HepG2 (cell line): ENCODE measurements around the gene IST1. TPM values are rescaled to one million over a fixed set of nuclear protein-coding genes. Genes with fewer than 3 reads are reported as not detected.

Source experiments
- ADNP ChIP-seq: sonication (generic); formaldehyde crosslinking; IDR thresholded peaks from 2 replicates; pipeline ENCODE4 v1.4.0; 2020; ENCODE audit warnings: missing genetic modification reagents
- AHDC1 ChIP-seq: sonication (generic); formaldehyde crosslinking; IDR thresholded peaks from 2 replicates; pipeline ENCODE4 v1.5.1; 2020; ENCODE audit warnings: mild to moderate bottlenecking, missing genetic modification reagents, borderline replicate concordance
- BCL3 ChIP-seq: sonication (generic); formaldehyde crosslinking; IDR thresholded peaks from 2 replicates; pipeline ENCODE4 v1.5.1; 2020; ENCODE audit warnings: mild to moderate bottlenecking, missing genetic modification reagents, moderate library complexity
- DPF2 ChIP-seq: sonication (generic); formaldehyde crosslinking; IDR thresholded peaks from 2 replicates; pipeline ENCODE4 v1.4.0; 2020; ENCODE audit warnings: mild to moderate bottlenecking, low read depth, missing genetic modification reagents, borderline replicate concordance
- FOSL2 ChIP-seq: sonication (generic); formaldehyde crosslinking; IDR thresholded peaks from 2 replicates; pipeline ENCODE4 v1.4.0; 2020; ENCODE audit warnings: missing genetic modification reagents
- HNF4A ChIP-seq: sonication (generic); formaldehyde crosslinking; IDR thresholded peaks from 2 replicates; pipeline ENCODE4 v1.4.0; 2020; ENCODE audit warnings: missing genetic modification reagents
- MEF2D ChIP-seq: sonication (generic); formaldehyde crosslinking; IDR thresholded peaks from 2 replicates; pipeline ENCODE4 v1.5.1; 2020; ENCODE audit warnings: mild to moderate bottlenecking, missing genetic modification reagents
- SNAI1 ChIP-seq: sonication (generic); formaldehyde crosslinking; IDR thresholded peaks from 2 replicates; pipeline ENCODE4 v1.5.0; 2020; ENCODE audit warnings: mild to moderate bottlenecking, missing genetic modification reagents, borderline replicate concordance
- SRF ChIP-seq: IDR thresholded peaks from 2 replicates; pipeline ENCODE4 v1.6.1; 2011; ENCODE audit warnings: mild to moderate bottlenecking, low read depth, low read length, moderate library complexity
- TCF12 ChIP-seq, 2 experiments: fragments of 450-650 bp in 1 of 2; sonication (generic) in 1 of 2; formaldehyde crosslinking in 1 of 2; IDR thresholded peaks; 2 replicates each; pipeline versions ENCODE4 v1.6.1 to v1.8.0; 2017 to 2022; ENCODE audit warnings: antibody characterized with exemption in 1 of 2, mild to moderate bottlenecking in 1 of 2, missing genetic modification reagents in 1 of 2, moderate library complexity in 1 of 2
- TCF7 ChIP-seq: sonication (generic); IDR thresholded peaks from 2 replicates; pipeline ENCODE4 v1.6.1; 2016; ENCODE audit warnings: antibody characterized with exemption, low read depth
- ZBTB38 ChIP-seq: sonication (generic); formaldehyde crosslinking; IDR thresholded peaks from 2 replicates; pipeline ENCODE4 v1.5.1; 2020; ENCODE audit warnings: mild to moderate bottlenecking, missing genetic modification reagents
- ZBTB7B ChIP-seq: sonication (generic); formaldehyde crosslinking; IDR thresholded peaks from 2 replicates; pipeline ENCODE4 v1.4.0; 2020; ENCODE audit warnings: missing genetic modification reagents
- ZFP36L1 ChIP-seq: sonication (generic); formaldehyde crosslinking; IDR thresholded peaks from 2 replicates; pipeline ENCODE4 v1.8.0; 2022; ENCODE audit warnings: mild to moderate bottlenecking, missing genetic modification reagents, moderate library complexity
- ZMAT5 ChIP-seq: sonication (generic); formaldehyde crosslinking; IDR thresholded peaks from 2 replicates; pipeline ENCODE4 v1.5.0; 2020; ENCODE audit warnings: mild to moderate bottlenecking, low read depth, missing genetic modification reagents, borderline replicate concordance
- ZNF256 ChIP-seq: sonication (generic); formaldehyde crosslinking; conservative IDR thresholded peaks from 2 replicates; pipeline ENCODE4 v1.4.0; 2020; ENCODE audit warnings: missing genetic modification reagents
- ZNF510 ChIP-seq: sonication (generic); formaldehyde crosslinking; IDR thresholded peaks from 2 replicates; pipeline ENCODE4 v1.4.0; 2020; ENCODE audit warnings: low read depth, mild to moderate bottlenecking, missing genetic modification reagents
- ZNF550 ChIP-seq: sonication (generic); formaldehyde crosslinking; IDR thresholded peaks from 2 replicates; pipeline ENCODE4 v1.4.0; 2020; ENCODE audit warnings: mild to moderate bottlenecking, missing genetic modification reagents, borderline replicate concordance
- ZNF577 ChIP-seq: sonication (generic); formaldehyde crosslinking; IDR thresholded peaks from 2 replicates; pipeline ENCODE4 v1.4.0; 2020; ENCODE audit warnings: mild to moderate bottlenecking, low read depth, missing genetic modification reagents, borderline replicate concordance
- ZNF766 ChIP-seq: sonication (generic); formaldehyde crosslinking; IDR thresholded peaks from 2 replicates; pipeline ENCODE4 v1.5.0; 2020; ENCODE audit warnings: missing genetic modification reagents, borderline replicate concordance
- ZNF782 ChIP-seq: sonication (generic); formaldehyde crosslinking; IDR thresholded peaks from 2 replicates; pipeline ENCODE4 v1.4.0; 2020; ENCODE audit warnings: missing genetic modification reagents, mild to moderate bottlenecking, borderline replicate concordance
- polyA plus RNA-seq, 8 experiments: library from polyadenylated mRNA; depleted of rRNA in 3 of 8; stranded (reverse) in 7 of 8; unstranded in 1 of 8; fragments of >200 nt; fragmentation: Illumina TruSeq in 4 of 8; extraction: Trizol in 4 of 8; gene quantifications; 2 replicates each; pipeline versions ENCODE4 v1.2.1 to v1.2.3, GENCODE V29; 2011 to 2016; ENCODE audit warnings: low read depth in 4 of 8, missing spikeins in 1 of 8, mixed read lengths in 1 of 8; ENCODE audit not compliant: insufficient read depth in 1 of 8
- total RNA-seq, 5 experiments: library from RNA; depleted of rRNA; stranded (reverse); fragments of >200 nt; fragmentation: Illumina TruSeq; extraction: Trizol; gene quantifications; 2 replicates each; pipeline ENCODE4 v1.2.3, GENCODE V29; 2016; ENCODE audit warnings: low read depth in 1 of 5

Gene IST1
- total and polyA plus RNA-seq, 2 of the 13 experiments (the other 11 are each of a cell fraction or from before 2014, with no cell fraction given) = 346 to 415 TPM

- no peak for TF ChIP-seq ZMAT5 (CRISPR knock-in tag)
- TF ChIP-seq HNF4A = 0 out of 2 replicates have a peak, but pooled peaks have one; percentile 2
- 0 out of 2 replicates have a peak, but pooled peaks have one; percentile 64 for TF ChIP-seq ZNF510 (CRISPR knock-in tag)
- TF ChIP-seq TCF12 (IDR thresholded peaks at IDR 0.05) = no peak
- TF ChIP-seq TCF12 (CRISPR knock-in tag; IDR thresholded peaks at IDR 0.05) = no peak
- TF ChIP-seq ZNF782 (CRISPR knock-in tag) = 0 out of 2 replicates have a peak, but pooled peaks have one; percentile 45
- 0 out of 2 replicates have a peak, but pooled peaks have one; percentile 25 for TF ChIP-seq ZFP36L1 (CRISPR knock-in tag)
- TF ChIP-seq ZNF577 (CRISPR knock-in tag) = 0 out of 2 replicates have a peak, but pooled peaks have one; percentile 77
- no peak for TF ChIP-seq TCF7
- 0 out of 2 replicates have a peak, but pooled peaks have one; percentile 43 for TF ChIP-seq ZNF256
- no peak for TF ChIP-seq ZNF550 (CRISPR knock-in tag)
- TF ChIP-seq SNAI1 (CRISPR knock-in tag) = no peak
- TF ChIP-seq FOSL2 (CRISPR knock-in tag) = no peak
- TF ChIP-seq ZBTB38 (CRISPR knock-in tag) = no peak
- TF ChIP-seq MEF2D (CRISPR knock-in tag) = no peak
- peak; percentile 83; the same call in 1 of the 2 replicates for TF ChIP-seq ADNP (CRISPR knock-in tag)
- no peak for TF ChIP-seq BCL3
- no peak for TF ChIP-seq ZBTB7B
- TF ChIP-seq SRF = no peak
- TF ChIP-seq ZNF766 (CRISPR knock-in tag) = no peak
- TF ChIP-seq AHDC1 (CRISPR knock-in tag) = peak; percentile 2; the same call in 1 of the 2 replicates
- 0 out of 2 replicates have a peak, but pooled peaks have one; percentile 20 for TF ChIP-seq DPF2 (CRISPR knock-in tag)
These were observed 1.5 kb upstream of the IST1 start (continued) for GRCh38 chr16:71893888-71894228.
